ENCODE measurements around the gene F12. TPM values are rescaled to one million over a fixed set of nuclear protein-coding genes. Genes with fewer than 3 reads are reported as not detected.

Gene F12
- under 1 TPM in 1 of 2 donors, not detected in 1; 0.43 TPM for total RNA-seq

GRCh38 chr5:177409043-177409801 is at the start of gene F12:
F12 (minus strand) TSS chr5:177409564; CDS start chr5:177409527, 37 bp downstream.
- Histone ChIP-seq H3K4me1 (peaks cover 0 to 7% of the 10 kb centered on the region in 2 donors), H3K9me3 (no peaks in the 10 kb centered on the region), H3K27ac (no peak within 1 kb of the TSS), H3K36me3 (no peaks in the 10 kb centered on the region), H3K4me3 (no peak within 1 kb of the TSS), H3K27me3 (no peaks in the 10 kb centered on the region)
- TF ChIP-seq, protein P1, sequence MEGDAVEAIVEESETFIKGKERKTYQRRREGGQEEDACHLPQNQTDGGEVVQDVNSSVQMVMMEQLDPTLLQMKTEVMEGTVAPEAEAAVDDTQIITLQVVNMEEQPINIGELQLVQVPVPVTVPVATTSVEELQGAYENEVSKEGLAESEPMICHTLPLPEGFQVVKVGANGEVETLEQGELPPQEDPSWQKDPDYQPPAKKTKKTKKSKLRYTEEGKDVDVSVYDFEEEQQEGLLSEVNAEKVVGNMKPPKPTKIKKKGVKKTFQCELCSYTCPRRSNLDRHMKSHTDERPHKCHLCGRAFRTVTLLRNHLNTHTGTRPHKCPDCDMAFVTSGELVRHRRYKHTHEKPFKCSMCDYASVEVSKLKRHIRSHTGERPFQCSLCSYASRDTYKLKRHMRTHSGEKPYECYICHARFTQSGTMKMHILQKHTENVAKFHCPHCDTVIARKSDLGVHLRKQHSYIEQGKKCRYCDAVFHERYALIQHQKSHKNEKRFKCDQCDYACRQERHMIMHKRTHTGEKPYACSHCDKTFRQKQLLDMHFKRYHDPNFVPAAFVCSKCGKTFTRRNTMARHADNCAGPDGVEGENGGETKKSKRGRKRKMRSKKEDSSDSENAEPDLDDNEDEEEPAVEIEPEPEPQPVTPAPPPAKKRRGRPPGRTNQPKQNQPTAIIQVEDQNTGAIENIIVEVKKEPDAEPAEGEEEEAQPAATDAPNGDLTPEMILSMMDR (IDR thresholded peaks at IDR 0.05) = no peak
- no peak for DNase-seq (ENCODE audit: low spot score)

GRCh38 chr5:177458912-177459350 is 49.6 kb upstream of the F12 start:
- Histone ChIP-seq H3K9me3 (no peaks in the 10 kb centered on the region), H3K4me3 (no peak overlapping the region), H3K36me3 (peaks cover 10% of the 10 kb centered on the region), H3K27ac (no peak overlapping the region), H3K4me1 (peaks cover 0 to 45% of the 10 kb centered on the region in 2 donors), H3K27me3 (no peaks in the 10 kb centered on the region)
- TF ChIP-seq, protein P1 (IDR thresholded peaks at IDR 0.05) = no peak
- DNase-seq (ENCODE audit: low spot score) = no peak

DNA sequence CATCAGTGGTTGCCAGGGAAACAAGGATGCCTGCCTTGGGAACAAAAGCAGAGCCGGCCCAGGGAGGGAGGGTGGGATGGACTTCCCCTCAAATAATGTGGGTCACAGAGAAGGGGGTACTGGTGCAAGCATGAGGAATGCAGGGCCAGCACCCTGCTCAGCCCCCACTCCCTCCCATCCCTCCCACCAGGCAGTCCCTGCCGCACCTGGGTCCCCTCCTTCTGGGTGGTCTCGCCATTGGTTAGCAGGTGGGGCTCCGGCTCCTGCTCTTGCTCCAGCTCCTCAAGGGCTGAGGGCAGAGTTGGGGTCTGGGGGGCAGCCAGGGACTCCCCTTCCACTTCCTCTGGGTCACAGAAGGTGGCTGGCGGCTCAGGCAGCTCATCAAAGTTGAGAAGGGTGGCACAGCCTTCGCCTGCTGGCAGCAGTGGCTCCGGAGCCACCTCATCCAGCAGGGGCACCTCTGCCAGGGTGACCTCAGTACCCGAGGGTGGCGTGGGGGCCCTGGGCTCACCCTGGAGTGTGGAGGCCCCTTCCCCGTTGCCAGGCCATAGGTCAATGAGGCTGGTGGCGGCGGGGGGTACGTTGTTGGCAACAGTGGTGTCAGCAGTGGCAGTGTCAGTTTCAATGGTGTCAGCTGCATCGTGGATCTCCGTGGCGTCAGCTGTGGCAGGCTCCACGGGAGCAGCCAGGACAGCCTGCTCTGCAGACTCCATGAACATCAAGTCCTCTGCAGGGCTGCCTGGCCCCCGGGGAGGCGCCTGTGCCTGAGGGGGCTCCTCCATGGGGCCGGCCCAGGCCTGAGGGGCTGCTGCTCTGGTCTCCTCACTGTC is 48.7 kb upstream of the F12 start:
- no peak overlapping the region for H3K27ac ChIP-seq
- peaks cover 10% of the 10 kb centered on the region for H3K36me3 ChIP-seq
- peaks cover 0 to 52% of the 10 kb centered on the region in 2 donors for H3K4me1 ChIP-seq
- DNase-seq (ENCODE audit: low spot score) = no peak
- H3K4me3 ChIP-seq = no peak overlapping the region
- TF ChIP-seq, protein P1 (IDR thresholded peaks at IDR 0.05) = no peak
- H3K27me3 ChIP-seq = no peaks in the 10 kb centered on the region
- H3K9me3 ChIP-seq = no peaks in the 10 kb centered on the region

DNA sequence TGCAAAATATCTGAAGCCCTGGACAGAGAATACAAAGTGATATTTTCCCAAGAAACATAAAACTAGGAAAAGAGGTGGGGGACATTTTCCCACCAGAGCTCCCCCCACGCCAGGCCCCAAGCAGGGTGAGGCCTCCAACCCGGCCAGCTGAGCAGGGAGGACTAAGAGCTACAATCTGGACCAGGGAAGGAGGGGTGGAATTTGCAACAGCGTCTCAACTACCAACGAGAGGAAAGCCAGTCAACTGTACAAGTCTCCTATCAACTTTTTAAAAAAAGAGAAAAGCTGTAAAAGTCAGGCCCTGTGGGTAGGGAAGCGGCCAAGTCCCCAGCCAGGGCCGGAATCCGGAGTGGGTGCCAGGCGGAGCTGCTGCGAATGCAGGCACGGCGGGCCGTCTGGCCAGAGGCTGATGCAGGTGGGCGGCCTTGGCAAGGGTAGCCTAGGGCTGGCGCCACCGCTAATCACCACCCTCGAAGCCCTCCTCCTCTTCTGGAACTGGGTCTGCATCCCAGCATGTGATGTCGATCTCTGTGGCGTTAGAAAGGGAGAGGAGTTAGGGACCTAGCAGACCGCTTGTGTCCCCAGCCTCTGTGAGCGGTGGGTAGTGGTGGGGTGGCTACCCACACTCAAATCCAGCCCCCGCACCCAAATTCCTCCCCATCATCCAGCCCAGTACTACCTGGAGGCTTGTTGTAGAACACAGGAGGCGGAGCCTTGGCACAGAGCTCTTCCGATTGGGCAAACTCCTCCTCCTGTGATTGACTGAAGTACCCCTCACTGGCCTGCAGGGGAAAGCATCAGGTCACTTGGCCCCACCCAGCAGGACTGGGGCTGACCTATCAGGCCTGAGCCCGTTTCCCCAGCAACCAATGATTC is 47.9 kb upstream of the F12 start:
- no peak overlapping the region for H3K4me3 ChIP-seq
- TF ChIP-seq, protein P1 (IDR thresholded peaks at IDR 0.05) = peak; percentile 46 to 53
- no peaks in the 10 kb centered on the region for H3K27me3 ChIP-seq
- H3K4me1 ChIP-seq = peaks cover 0 to 46% of the 10 kb centered on the region in 2 donors
- H3K9me3 ChIP-seq = no peaks in the 10 kb centered on the region
- peak; percentile 93 for DNase-seq (ENCODE audit: low spot score)
- peak overlapping the region; percentile 21 to 84 for H3K27ac ChIP-seq
- peaks cover 10% of the 10 kb centered on the region for H3K36me3 ChIP-seq

DNA sequence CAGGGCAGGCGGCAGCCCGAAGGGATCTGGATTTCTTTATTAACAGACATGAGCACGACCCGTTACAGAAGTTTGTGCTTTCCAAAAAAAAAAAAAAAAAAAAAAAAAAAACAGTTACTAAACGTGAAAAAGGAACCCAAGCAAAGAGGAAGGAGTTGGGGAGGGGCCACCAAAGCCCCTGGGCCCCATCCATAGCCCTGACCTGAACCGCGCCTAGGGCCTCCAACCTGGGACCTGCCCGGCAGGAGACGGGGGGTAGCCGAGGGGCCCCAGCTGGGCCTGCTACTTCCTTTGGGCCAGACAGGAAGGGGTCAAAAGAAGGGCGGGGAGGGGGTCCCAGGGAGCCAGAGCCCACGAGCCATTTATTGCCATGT is 47.2 kb upstream of the F12 start:
- peak overlapping the region; percentile 21 to 84 for H3K27ac ChIP-seq
- no peaks in the 10 kb centered on the region for H3K27me3 ChIP-seq
- peaks cover 10% of the 10 kb centered on the region for H3K36me3 ChIP-seq
- no peak overlapping the region for H3K4me3 ChIP-seq
- H3K9me3 ChIP-seq = no peaks in the 10 kb centered on the region
- TF ChIP-seq, protein P1 (IDR thresholded peaks at IDR 0.05) = peak in 1 of 2 donors; percentile 49
- DNase-seq (ENCODE audit: low spot score) = no peak
- H3K4me1 ChIP-seq = peaks cover 0 to 40% of the 10 kb centered on the region in 2 donors
